ENCODE results near the gene GPR171. TPM values are rescaled to one million over a fixed set of nuclear protein-coding genes. Genes with fewer than 3 reads are reported as not detected.

GPR171 gene
- total and polyA plus RNA-seq, 2 of the 13 experiments (the other 11 are each of a cell fraction or from before 2014, with no cell fraction given) = not detected

- H3K4me2 ChIP-seq (ENCODE audit: low read depth, low read length) = no peak overlapping the region
- in situ Hi-C loops (cut with HindIII; ENCODE audit: extremely low pct_ligation_motif_present, low pct_unique_long_range_greater_than_20kb) = loop anchor here (5.0 kb wide), 2 partner anchors 54 to 56 kb away; no protein-coding TSS in a partner anchor
- H3K4me3 ChIP-seq (replicated peaks in 1 of 3; ENCODE audit: insufficient read depth in 1 of 3, low read depth in 2 of 3, low read length in 3 of 3) = no peak overlapping the region
- H3K79me2 ChIP-seq (ENCODE audit: insufficient read depth, low read length) = no peaks in the 10 kb centered on the region
- peaks cover 34% of the 10 kb centered on the region for H3K4me1 ChIP-seq (ENCODE audit: insufficient read depth, low read length)
- H3K27ac ChIP-seq (ENCODE audit: extremely low read length, insufficient read depth, low read length) = no peak overlapping the region
- H3K9ac ChIP-seq (ENCODE audit: insufficient read depth, low read depth, low read length) = no peak overlapping the region
- intact Hi-C loops (cut with micrococcal nuclease; ENCODE audit: unreplicated experiment) = no loop called here
- no peak; the same call in 2 of the 3 replicates for ATAC-seq
- DNase-seq (ENCODE audit: low spot score) = no peak
- CTCF ChIA-PET (ENCODE audit: low intra/inter-chr PET ratio, low total read pairs) = interaction anchor here (1.7 to 3.2 kb wide), 4 partner anchors 55 to 99 kb away, joined by 5 to 29 read pairs (median 14); no protein-coding TSS in a partner anchor
- no peaks in the 10 kb centered on the region; a peak in 1 of 5 replicates for H3K27me3 ChIP-seq (ENCODE audit: control insufficient read depth in 1 of 2, insufficient read depth in 2 of 2, low read length in 2 of 2)
- no peaks in the 10 kb centered on the region for H4K20me1 ChIP-seq (ENCODE audit: insufficient read depth, low read length)
- no peak for FAIRE-seq
- no peak overlapping the region for H2AFZ ChIP-seq (ENCODE audit: low read length)
- POLR2A ChIA-PET = no interaction called here
- no peaks in the 10 kb centered on the region for H3K9me3 ChIP-seq (ENCODE audit: low read length)
- no TSS peak for BruUV-seq (replicated peaks)
- WGBS (ENCODE audit: low lambda C conversion rate) = 77% methylated on average over 1 of the region's 1 CpG
- H3K36me3 ChIP-seq (replicated peaks in 1 of 2; ENCODE audit: control insufficient read depth in 1 of 2, insufficient read depth in 2 of 2, low read length in 2 of 2) = no peaks in the 10 kb centered on the region
- TF ChIP-seq HMG20B (CRISPR knock-in tag; conservative IDR thresholded peaks at IDR 0.05) = no peak
- no peak for TF ChIP-seq EHMT2 (IDR thresholded peaks at IDR 0.05; ENCODE audit: borderline replicate concordance, low read depth, low read length)
- TF ChIP-seq FOXM1 (CRISPR knock-in tag; IDR thresholded peaks at IDR 0.05) = no peak
- no peak for TF ChIP-seq RORA (CRISPR knock-in tag; IDR thresholded peaks at IDR 0.05)
- TF ChIP-seq TMF1 (CRISPR knock-in tag; IDR thresholded peaks at IDR 0.05; ENCODE audit: low read depth) = no peak
- TF ChIP-seq NFIB (CRISPR knock-in tag; IDR thresholded peaks at IDR 0.05; ENCODE audit: borderline replicate concordance) = no peak
- no peak for TF ChIP-seq RNF2 (conservative IDR thresholded peaks at IDR 0.05; ENCODE audit: low read depth)
- no peak for TF ChIP-seq FOXJ3 (CRISPR knock-in tag; IDR thresholded peaks at IDR 0.05; ENCODE audit: borderline replicate concordance)
- no peak for TF ChIP-seq THYN1 (CRISPR knock-in tag; IDR thresholded peaks at IDR 0.05; ENCODE audit: borderline replicate concordance, low read depth)
- no peak for TF ChIP-seq ZNF260 (CRISPR knock-in tag; IDR thresholded peaks at IDR 0.05; ENCODE audit: borderline replicate concordance, low read depth)
- TF ChIP-seq ZNF407 (CRISPR knock-in tag; IDR thresholded peaks at IDR 0.05; ENCODE audit: not compliant biosample characterization) = no peak
- TF ChIP-seq ZNF567 (CRISPR knock-in tag; IDR thresholded peaks at IDR 0.05; ENCODE audit: borderline replicate concordance) = no peak
- no peak for TF ChIP-seq USF2 (IDR thresholded peaks at IDR 0.05; ENCODE audit: low read depth, low read length)
- TF ChIP-seq USF2 (CRISPR knock-in tag; IDR thresholded peaks at IDR 0.05; ENCODE audit: borderline replicate concordance) = no peak
- no peak for TF ChIP-seq SPEN (CRISPR knock-in tag; IDR thresholded peaks at IDR 0.05; ENCODE audit: low read depth)
These were observed 25.6 kb upstream of the GPR171 start for GRCh38 chr3:151228666-151229040.

Data from HepG2 (cell line).